Ishikawa (cell line): ENCODE results near the gene ID1.

ENCODE experiments used
- CEBPB ChIP-seq: IDR thresholded peaks from 2 replicates; pipeline ENCODE4 v1.6.1; 2012
- EGR1 ChIP-seq: IDR thresholded peaks from 2 replicates; pipeline ENCODE4 v1.6.1; 2012
- EP300 ChIP-seq: IDR thresholded peaks from 2 replicates; pipeline ENCODE4 v1.6.1; 2012; ENCODE audit warnings: borderline replicate concordance
- FOXM1 ChIP-seq: IDR thresholded peaks from 2 replicates; pipeline ENCODE4 v1.6.1; 2012; ENCODE audit warnings: low read depth, borderline replicate concordance
- NFIC ChIP-seq: IDR thresholded peaks from 2 replicates; pipeline ENCODE4 v1.6.1; 2012
- RAD21 ChIP-seq: IDR thresholded peaks from 2 replicates; pipeline ENCODE4 v1.6.1; 2012; ENCODE audit warnings: low read depth
- TAF1 ChIP-seq: IDR thresholded peaks from 2 replicates; pipeline ENCODE4 v1.6.1; 2012; ENCODE audit warnings: low read depth, mild to moderate bottlenecking
- TCF12 ChIP-seq: IDR thresholded peaks from 2 replicates; pipeline ENCODE4 v1.6.1; 2012; ENCODE audit warnings: low read depth
- YY1 ChIP-seq: IDR thresholded peaks from 2 replicates; pipeline ENCODE4 v1.6.1; 2012; ENCODE audit warnings: low read depth
- TF ChIP-seq, protein P1 (sequence below): IDR thresholded peaks from 2 replicates; pipeline ENCODE4 v1.6.1; 2012; ENCODE audit warnings: low read depth, mild to moderate bottlenecking
- TF ChIP-seq, protein P2 (sequence below): IDR thresholded peaks from 2 replicates; pipeline ENCODE4 v1.6.1; 2012
- TF ChIP-seq, protein P3 (sequence below): IDR thresholded peaks from 2 replicates; pipeline ENCODE4 v1.6.1; 2012

DNA sequence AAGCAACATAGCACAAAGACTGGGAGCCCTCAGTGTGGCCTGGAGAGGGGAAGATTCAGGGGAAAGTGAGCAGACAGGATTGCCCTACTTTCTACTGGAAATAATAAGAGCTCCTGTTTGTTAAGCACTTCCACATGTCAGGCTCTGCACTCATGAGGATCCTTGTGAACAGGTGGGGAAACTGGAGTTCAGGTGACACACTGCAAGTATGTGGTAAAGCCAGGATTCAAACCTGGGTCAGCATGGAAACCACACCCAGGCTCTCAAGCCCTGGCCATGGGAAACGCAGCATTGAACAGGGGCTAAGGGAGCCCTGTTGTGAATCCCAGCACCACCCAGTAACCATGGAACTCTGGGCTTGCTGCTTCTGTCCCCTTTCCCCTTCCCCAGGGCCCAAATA is 42.8 kb upstream of the ID1 start:
- TF ChIP-seq CEBPB: no peak
- TF ChIP-seq YY1: no peak
- no peak for TF ChIP-seq EP300
- TF ChIP-seq, protein P1, sequence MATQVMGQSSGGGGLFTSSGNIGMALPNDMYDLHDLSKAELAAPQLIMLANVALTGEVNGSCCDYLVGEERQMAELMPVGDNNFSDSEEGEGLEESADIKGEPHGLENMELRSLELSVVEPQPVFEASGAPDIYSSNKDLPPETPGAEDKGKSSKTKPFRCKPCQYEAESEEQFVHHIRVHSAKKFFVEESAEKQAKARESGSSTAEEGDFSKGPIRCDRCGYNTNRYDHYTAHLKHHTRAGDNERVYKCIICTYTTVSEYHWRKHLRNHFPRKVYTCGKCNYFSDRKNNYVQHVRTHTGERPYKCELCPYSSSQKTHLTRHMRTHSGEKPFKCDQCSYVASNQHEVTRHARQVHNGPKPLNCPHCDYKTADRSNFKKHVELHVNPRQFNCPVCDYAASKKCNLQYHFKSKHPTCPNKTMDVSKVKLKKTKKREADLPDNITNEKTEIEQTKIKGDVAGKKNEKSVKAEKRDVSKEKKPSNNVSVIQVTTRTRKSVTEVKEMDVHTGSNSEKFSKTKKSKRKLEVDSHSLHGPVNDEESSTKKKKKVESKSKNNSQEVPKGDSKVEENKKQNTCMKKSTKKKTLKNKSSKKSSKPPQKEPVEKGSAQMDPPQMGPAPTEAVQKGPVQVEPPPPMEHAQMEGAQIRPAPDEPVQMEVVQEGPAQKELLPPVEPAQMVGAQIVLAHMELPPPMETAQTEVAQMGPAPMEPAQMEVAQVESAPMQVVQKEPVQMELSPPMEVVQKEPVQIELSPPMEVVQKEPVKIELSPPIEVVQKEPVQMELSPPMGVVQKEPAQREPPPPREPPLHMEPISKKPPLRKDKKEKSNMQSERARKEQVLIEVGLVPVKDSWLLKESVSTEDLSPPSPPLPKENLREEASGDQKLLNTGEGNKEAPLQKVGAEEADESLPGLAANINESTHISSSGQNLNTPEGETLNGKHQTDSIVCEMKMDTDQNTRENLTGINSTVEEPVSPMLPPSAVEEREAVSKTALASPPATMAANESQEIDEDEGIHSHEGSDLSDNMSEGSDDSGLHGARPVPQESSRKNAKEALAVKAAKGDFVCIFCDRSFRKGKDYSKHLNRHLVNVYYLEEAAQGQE: no peak
- no peak for TF ChIP-seq NFIC
- TF ChIP-seq, protein P2, sequence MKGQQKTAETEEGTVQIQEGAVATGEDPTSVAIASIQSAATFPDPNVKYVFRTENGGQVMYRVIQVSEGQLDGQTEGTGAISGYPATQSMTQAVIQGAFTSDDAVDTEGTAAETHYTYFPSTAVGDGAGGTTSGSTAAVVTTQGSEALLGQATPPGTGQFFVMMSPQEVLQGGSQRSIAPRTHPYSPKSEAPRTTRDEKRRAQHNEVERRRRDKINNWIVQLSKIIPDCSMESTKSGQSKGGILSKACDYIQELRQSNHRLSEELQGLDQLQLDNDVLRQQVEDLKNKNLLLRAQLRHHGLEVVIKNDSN: no peak
- TF ChIP-seq, protein P3, sequence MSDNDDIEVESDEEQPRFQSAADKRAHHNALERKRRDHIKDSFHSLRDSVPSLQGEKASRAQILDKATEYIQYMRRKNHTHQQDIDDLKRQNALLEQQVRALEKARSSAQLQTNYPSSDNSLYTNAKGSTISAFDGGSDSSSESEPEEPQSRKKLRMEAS: no peak
- TF ChIP-seq RAD21: no peak
- no peak for TF ChIP-seq TCF12
- no peak for TF ChIP-seq TAF1
- TF ChIP-seq EGR1: no peak
- no peak for TF ChIP-seq FOXM1
